Epithelial cell of proximal tubule (primary cell): ENCODE measurements around the gene GRIFIN. TPM values are rescaled to one million over a fixed set of nuclear protein-coding genes. Genes with fewer than 3 reads are reported as not detected.

ENCODE experiments used
- DNase-seq: peaks from one replicate; pipeline ENCODE4 v3.0.0-alpha.2; 2011; ENCODE audit warnings: low read depth
- H3K4me3 ChIP-seq: 2 replicates; pipeline ENCODE4 v1.5.1; 2011; ENCODE audit warnings: low read depth, mild to moderate bottlenecking, low read length
- total RNA-seq: library from RNA; depleted of rRNA; stranded (reverse); fragments of >200 nt; gene quantifications from 2 replicates; pipeline ENCODE4 v1.2.3, GENCODE V29; 2015
- TF ChIP-seq, protein P1 (sequence below): conservative IDR thresholded peaks from 2 replicates; pipeline ENCODE4 v1.5.1; 2012; ENCODE audit warnings: low read depth, mild to moderate bottlenecking, low read length

GRIFIN gene
- total RNA-seq, 1 donor from 2014 or later = not detected

DNA sequence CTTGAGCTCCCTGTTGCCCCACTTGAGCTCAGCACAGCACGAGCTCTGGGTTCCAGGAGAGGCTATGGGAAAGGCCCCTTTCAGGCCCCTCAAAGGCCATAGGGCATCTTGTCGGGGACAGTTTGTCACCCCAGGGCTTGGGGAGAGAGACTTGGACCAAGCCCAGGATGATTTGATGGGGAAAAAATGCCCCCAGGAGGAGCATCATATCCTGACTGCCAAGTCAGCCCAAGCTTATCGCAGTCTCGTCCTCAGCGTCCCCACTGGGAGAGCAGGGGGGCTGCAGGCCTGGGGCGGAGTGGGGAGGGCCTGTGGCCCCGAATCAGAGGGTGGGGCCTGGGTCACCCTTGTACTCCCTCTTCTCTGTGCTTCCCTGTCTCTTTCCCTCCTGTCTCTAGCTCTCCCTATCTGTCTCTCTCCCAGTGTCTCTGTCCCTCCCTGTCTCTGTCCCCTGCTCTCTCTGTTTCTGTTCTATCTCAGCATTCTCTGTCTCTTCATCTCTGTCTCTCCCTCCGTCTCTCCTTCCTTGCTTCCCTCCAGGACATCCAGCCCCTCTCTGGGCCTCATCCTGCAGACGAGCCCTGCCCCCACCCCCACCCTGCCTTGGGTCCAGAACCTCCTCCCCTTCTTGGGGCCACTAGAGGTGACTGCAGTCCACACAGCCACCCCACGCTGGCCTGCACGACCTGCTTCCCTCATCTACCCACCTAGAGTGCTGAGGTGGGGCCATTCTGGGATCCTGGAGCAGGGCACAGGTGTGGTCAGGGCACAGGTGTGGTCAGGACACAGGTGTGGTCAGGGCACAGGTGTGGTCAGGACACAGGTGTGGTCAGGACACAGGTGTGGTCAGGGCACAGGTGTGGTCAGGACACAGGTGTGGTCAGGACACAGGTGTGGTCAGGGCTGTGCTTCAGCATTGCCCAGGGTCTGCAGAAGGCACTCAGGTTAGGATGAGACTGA lies 17.3 kb upstream of the GRIFIN start:
- TF ChIP-seq, protein P1, sequence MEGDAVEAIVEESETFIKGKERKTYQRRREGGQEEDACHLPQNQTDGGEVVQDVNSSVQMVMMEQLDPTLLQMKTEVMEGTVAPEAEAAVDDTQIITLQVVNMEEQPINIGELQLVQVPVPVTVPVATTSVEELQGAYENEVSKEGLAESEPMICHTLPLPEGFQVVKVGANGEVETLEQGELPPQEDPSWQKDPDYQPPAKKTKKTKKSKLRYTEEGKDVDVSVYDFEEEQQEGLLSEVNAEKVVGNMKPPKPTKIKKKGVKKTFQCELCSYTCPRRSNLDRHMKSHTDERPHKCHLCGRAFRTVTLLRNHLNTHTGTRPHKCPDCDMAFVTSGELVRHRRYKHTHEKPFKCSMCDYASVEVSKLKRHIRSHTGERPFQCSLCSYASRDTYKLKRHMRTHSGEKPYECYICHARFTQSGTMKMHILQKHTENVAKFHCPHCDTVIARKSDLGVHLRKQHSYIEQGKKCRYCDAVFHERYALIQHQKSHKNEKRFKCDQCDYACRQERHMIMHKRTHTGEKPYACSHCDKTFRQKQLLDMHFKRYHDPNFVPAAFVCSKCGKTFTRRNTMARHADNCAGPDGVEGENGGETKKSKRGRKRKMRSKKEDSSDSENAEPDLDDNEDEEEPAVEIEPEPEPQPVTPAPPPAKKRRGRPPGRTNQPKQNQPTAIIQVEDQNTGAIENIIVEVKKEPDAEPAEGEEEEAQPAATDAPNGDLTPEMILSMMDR = no peak
- DNase-seq = no peak
- H3K4me3 ChIP-seq = no peak overlapping the region

DNA sequence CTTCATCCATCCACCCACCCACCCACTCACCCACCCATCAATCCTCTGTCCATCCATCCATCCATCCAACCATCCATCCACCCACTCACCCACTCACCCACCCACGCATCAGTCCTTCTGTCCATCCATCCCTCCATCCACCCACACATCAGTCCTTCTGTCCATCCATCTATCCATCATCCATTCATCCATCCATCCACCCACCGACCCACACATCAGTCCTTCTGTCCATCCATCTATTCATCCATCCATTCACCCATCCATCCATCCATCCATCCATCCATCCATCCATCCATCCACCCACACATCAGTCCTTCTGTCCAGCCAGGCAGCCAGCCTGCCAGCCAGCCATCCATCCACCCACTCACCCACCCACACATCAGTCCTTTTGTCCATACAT lies 15.8 kb upstream of the GRIFIN start:
- no peak overlapping the region for H3K4me3 ChIP-seq
- TF ChIP-seq, protein P1 = no peak
- no peak for DNase-seq

DNA sequence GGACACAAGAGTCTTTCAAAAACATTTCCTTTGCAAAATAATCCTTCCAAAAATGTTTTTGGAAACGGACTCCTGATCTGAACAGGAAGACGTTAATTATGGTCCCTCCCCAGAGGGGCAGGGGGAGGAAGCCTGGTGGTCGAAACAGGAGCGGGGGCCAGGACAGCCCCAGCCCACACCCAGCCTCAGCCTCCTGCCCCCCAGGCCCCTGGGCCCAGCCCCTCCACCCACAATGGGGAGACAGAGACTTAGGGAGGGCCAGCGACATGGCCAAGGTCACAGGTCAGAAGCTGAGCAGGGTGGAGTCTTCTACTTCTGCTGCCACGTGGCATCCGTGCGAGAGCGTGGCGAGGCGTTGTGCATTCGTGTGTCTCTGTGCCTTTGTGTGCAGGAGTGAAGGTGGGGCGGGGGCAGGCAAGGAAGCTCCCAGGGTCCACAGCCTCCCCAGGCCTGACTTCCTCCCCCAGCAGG lies 14.0 kb upstream of the GRIFIN start:
- TF ChIP-seq, protein P1 = no peak
- no peak for DNase-seq
- no peak overlapping the region for H3K4me3 ChIP-seq

DNA sequence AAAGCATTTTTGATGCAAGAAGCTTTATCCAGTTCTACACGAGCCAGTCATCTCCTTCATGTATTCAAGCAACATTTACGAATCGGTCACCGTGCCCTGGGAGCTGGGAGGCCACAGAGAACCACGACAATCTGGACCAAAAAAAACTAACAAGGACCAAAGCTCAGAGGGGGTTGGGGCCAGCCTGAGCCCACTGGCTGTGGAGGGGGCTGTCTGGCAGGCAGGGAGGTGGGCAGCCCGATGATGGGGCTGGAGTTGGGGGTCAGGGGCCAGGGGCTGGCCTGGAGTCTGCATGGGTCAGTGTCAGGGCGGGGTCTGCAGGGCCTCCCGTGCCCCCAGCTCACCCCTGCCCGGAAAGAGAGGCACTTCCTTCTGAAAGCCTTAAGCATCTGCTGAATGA lies 12.5 kb upstream of the GRIFIN start:
- no peak overlapping the region for H3K4me3 ChIP-seq
- no peak for DNase-seq
- TF ChIP-seq, protein P1 = no peak

DNA sequence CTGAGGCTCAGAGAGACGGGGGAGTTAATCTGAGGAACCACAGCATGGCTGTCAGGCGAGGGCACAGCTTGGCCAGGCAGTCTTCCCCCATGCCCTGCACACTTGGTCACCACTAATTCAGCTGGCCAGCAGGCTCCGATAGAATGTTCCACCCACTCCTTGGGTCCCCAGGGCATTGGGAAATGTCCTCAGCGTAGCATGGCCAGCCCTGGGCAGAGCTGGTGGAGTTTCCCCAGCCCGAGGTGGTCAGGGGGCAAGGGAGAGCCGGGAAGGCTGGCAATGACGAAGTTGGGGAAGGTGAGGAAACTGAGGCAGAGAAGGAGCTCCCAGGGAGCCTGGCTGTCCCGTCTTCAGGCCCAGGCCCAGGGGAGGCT lies 12.1 kb upstream of the GRIFIN start:
- TF ChIP-seq, protein P1 = no peak
- no peak for DNase-seq
- no peak overlapping the region for H3K4me3 ChIP-seq

DNA sequence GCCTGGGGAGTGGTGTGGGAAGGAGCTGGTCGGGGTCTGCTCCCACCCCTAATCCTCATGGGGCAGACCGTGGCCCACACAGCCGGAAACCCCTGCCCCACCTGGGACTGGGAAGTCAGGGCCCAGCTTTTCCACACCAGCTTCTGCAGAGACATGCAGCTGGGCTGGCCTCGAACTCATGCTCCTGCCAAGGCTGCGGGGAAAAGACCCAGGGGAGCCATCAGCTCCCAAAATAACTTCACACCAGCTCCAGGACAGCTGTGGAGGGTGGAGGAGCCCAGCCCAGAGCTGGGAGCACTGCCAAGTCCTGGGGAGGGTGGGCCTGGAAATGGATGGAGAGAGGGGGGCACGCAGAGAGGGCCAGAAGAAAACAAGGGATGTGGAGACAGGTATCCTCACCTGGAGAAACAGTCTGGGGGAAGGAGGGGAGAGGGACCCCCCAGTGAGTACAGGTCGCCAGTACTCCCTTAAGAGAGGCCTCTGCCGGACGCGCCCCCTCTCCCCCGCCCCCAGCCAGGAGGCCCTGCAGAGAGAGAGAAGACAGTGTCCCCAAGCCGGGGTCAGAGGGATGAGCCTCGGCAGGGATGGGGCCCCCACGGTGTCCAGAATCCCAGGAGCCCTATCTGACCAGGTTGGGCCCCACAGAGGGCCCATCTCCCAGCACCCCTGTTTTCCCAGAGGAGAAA lies 11.5 kb upstream of the GRIFIN start:
- no peak for DNase-seq
- H3K4me3 ChIP-seq = no peak overlapping the region
- TF ChIP-seq, protein P1 = no peak
